Left cardiac atrium (tissue), 4 donors: Measurements from ENCODE around the gene PRAF2. TPM values are rescaled to one million over a fixed set of nuclear protein-coding genes. Genes with fewer than 3 reads are reported as not detected.
A peak's percentile ranks its signal among the peaks of the same experiment; 100 is the strongest.

Experiments
- ATAC-seq, 2 donors: fragments of 200-7000 bp; cut with Tn5 transposase; one replicate each; pipeline ENCODE4 v1.9.1; 2020; ENCODE audit warnings: mild to moderate bottlenecking in 2 of 2, moderate library complexity in 2 of 2
- DNase-seq: peaks from one replicate; pipeline ENCODE4 v3.0.0-alpha.2; 2020
- intact Hi-C, 2 donors: fragments of 100-400 bp; cut with DNase I; formaldehyde crosslinking; loops; one replicate each; pipeline versions ENCODE4 v1.14.1 to v1.15.1; 2022 to 2023
- total RNA-seq, 2 donors: library from RNA; stranded (reverse); fragmentation: NEBNext Ultra II Directional; extraction: Animal tissue kit (Norgen Biotek cat#: 25700); gene quantifications; one replicate each; pipeline ENCODE4 v1.2.1, GENCODE V29; 2021
- donor health status: DM: no; HTN: yes; CAD: no.
- donor health status: DM: no; HTN: yes; CAD: no; lungs with severe emphysema.
- donor health status: DM: yes; HTN: yes; CAD: no.
- donor health status: Dilated cardiomyopathy.

The PRAF2 gene
- total RNA-seq, 2 donors from 2014 or later = 15.6 to 20.1 TPM

DNA sequence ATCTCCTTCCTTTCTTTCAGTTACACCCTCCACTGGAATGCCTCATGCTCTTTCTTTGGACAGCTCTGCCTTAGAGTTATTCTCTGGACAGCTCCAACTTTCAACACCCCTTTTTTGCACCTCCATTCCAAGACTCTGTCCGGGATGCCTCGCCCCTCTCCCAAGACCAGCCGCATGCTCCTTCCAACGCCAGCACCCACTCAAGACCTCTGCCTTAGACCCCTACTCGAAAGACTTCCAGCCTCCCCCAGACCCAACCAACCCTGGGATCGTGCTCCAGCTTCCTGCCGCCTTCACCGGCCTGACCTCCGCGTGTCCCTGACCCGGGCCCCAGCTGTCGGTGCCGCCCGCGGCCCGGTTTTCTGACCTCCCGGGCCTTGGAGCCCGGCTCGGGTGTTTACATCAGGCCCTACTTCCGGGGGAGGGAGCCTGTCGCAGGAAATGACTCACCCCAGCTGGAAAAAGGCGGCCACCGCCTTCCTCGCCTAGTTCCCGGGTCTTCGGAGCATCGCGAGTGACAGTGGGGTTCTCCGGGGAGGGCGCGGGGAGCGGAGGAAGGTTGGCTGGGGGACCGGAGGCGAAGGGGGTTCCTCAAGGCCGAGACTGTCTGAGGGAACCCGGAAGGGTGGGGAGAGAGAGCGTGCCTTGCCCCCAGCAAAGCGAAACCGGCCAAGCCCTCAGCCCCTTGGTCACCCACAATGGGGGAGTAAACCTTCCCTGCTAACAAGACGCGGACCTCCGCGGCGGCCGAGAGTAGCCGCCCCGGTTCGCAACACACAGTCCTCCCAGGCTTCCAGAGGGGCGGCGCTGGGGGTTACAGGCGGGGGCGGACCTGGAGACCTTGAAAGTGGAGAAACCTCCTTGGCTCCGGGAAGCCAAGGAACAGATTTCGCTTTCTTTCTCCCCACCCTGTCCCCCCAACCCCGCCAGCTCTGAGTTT, 6.0 kb upstream of the PRAF2 start, which contains the start of gene WDR45:
Gene WDR45, minus strand, starts transcription at position 399 of the 940 bp plus-strand sequence. CDS start 1,792 bp downstream, outside the sequence.
- intact Hi-C loops = no loop called here
- DNase-seq (peak; percentile 81), ATAC-seq (peak; percentile 91 to 93)

DNA sequence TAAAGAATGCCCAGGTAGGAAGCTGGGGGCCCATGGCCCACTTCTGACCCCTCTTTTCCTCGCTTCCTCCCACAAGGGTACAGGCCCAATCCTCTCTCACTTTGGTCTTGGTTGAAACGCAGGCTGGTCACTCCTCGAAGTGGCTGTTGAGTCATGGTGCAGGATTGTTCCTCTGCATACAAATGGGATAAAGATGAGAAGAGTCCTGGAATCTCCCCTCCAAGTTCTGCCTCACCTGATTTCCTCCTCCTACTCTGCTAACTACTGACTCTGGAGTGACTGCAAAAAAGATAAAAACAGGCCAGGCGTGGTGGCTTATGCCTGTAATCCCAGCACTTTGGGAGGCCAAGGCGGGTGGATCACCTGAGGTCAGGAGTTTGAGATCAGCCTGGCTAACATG, 4.1 kb upstream of the PRAF2 start:
- ATAC-seq (no peak), DNase-seq (no peak)
- intact Hi-C loops = no loop called here

DNA sequence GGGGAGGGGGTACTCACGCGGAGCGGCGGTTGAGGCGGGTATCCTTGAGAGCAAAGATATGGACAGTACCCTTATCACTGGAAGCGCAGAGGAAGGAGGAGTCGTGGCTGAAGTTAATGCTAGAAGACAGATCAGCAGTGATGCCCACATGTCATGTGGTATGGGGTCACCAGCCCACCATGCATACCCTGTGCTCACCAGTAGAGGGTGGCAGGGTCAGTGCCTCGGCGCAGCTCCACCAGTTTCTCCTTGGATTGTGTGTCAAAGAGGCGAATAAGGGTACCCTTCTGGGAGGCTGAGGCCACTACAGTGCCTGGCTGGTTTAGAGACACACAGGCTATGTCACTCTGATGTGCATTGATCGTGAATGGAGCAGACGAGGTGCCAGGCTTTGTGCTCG, 1.5 kb upstream of the PRAF2 start:
- intact Hi-C loops = no loop called here
- ATAC-seq (no peak), DNase-seq (no peak)

DNA sequence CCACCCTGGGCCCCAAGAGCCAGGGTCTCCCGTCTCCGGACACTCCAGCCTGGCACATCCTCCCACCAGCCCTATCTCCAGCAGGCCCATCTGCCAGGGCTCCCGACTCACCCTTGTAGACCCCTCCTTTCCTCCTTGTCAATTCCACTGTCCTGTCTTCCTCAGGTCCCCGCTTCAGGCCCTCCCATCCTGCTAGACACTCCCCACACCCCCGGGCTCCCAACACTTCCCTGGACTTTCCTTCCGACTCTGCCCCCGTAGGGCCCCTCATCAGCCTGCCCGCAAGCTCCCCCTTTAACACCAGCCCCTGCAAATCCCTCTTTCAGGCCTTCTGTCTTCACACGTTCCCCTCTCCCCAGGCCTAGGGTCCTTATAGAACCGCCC, 1.1 kb downstream of the PRAF2 start:
- intact Hi-C loops = no loop called here
- DNase-seq (no peak), ATAC-seq (peak in 1 of 2 donors; percentile 0)

DNA sequence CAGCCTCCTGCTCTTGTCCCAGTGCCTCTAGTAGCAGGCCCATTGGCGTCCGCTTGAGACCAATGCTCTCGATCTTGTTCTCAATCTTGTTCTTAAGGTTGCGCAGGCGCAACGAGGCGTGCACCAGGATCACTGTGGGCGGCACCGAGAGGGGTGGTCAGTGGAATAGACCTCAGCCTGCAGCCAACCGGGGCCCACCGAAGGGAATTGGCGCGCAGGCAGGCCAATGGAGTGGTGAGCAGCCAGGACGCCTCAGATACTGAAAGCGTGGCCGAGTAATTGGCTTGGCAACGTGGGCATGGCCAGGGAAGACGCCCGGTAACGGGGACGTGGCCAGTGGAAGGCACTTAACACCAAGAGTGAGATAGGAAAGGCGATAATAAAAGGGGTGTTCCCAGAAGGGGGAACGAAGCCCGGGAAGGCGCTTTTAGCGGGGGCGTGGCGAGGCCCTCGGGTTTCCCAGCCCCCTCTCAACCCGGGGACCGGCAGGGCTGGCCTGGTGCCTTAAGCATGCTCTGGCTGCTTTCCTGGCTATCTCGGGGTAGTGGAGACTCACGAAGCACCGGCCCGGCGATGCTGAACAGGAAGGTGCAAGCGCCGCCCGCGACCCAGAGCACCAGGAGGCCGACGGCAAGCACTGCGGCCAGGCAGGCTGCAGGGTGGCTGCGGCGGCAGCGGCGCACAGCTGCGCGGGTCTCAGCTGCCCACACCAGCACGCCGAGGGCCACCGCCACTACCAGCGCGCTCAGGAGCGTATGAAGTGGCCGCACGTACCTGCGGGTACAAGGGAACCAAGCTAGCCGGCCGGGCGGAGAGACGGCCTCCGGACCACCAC, 1.7 kb downstream of the PRAF2 start:
- DNase-seq (peak; percentile 90), ATAC-seq (peak; percentile 74 to 84)
- intact Hi-C loops = no loop called here

DNA sequence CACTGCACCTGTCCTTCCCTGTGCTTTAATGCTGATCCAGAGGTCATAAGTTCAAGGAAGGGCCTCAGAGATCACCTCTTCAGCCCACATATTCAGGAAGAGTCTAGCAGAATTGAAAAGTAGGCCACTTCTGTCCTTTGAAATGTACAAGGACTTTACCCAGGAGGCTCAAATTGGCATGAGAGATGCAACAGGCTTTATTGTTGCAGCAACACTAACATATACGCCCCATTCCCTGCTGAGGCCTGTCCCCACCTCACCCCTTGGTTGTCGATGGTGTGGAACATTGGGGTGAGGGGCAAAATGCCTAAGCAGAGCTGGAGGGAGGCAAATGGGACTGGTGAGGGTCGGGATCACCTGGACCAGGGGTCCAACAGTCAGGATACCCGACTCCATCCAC, 2.8 kb downstream of the PRAF2 start:
- ATAC-seq (no peak), DNase-seq (no peak)
- intact Hi-C loops = no loop called here

DNA sequence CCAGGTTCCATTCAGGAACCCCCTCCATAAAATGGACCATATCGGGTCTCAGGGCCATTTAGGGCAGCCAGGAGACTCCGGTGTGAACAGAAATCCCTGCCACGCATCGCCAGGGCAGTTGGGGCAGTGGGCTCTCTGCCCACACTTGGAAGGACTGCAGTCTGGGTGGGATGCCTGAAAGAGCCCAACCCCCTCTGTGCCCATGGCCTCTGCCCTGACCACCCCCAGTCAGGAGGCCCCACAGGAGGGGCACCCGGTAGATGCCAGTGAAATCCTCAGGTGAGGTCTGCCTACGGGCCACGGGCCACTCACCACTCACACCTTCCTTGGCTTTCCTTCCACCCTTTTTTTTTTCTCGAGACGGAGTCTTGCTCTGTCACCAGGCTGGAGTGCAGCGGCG, 4.8 kb downstream of the PRAF2 start:
- ATAC-seq = no peak
- DNase-seq = no peak
- intact Hi-C loops = no loop called here

DNA sequence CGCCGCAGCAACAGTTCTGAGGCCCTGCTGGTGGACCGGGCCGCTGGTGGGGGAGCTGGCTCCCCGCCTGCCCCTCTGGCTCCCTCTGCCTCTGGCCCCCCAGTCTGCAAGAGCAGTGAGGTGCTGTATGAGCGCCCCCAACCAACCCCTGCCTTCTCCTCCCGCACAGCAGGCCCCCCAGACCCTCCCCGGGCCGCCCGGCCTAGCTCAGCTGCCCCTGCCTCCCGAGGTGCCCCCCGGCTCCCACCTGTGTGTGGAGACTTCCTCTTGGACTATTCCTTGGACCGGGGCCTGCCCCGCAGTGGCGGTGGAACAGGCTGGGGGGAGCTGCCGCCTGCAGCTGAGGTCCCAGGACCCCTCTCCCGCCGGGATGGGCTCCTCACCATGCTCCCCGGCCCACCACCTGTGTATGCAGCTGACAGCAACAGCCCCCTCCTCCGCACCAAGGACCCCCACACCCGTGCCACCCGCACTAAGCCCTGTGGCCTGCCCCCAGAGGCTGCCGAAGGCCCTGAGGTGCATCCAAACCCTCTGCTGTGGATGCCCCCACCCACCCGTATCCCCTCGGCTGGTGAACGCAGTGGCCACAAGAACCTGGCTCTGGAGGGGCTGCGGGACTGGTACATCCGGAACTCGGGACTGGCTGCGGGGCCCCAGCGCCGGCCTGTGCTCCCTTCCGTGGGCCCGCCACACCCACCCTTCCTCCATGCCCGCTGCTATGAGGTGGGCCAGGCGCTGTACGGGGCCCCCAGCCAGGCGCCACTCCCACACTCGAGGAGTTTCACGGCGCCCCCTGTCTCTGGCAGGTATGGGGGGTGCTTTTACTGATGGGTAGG, 6.3 kb downstream of the PRAF2 start:
- ATAC-seq (no peak), DNase-seq (no peak)
- intact Hi-C loops = no loop called here

DNA sequence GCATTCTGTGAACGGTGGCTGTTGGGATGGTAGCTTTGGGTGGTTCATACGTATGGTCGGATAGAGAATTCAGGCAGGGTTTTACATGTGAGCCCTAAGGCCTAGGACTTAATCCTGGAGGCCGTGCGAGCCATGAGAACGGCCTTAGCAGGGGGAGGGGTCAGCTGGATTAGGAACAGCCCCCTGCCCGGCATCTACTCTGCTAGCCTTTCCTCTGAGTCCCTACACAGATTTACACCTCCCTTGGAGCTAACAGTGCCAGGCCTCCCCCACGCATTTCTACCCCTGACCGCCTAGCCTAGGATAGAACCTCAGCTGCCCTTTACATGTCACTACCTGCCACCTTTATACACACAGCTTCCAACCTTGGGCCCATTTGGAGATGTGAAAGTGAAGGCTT, 7.1 kb downstream of the PRAF2 start:
- intact Hi-C loops = no loop called here
- ATAC-seq = no peak
- DNase-seq = no peak

DNA sequence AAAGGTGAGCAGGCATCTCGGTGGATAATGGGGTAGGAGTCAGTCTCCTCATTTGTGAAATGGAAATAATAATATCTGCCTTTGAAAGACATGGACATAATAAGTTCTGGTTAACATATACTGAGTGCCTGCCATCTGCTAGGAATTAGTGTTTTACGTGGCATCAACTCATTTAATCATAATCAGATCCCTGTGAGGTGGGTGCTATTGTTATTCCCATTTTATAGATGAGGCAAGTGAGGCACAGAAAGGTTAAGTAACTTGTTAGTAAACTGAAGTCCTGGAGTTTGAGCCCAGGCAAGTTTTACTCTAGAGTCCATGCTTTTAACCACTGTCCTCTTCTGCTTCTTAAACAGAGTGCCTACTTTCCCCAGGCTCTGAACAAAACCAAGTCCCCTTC, 7.5 kb downstream of the PRAF2 start:
- DNase-seq (no peak), ATAC-seq (no peak)
- intact Hi-C loops = no loop called here

DNA sequence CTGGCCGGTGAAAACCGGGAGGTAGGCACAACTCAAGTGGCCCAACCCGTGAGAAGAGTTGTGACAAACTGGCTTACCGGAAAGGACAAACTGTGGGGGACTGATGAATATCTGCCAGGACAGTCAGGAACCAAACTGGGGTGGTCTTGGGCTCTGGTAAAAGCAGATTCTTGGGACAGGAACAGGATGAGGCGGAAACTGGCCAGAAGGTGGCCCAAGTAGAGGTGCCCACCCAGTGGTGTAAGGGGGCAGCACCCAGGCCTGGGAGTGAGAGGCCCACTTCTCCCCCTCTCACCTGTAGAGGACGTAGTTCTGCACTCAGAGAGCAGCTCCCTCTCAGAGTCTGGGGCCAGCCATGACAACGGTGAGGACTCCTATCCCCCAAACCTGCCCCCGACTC, 9.1 kb downstream of the PRAF2 start:
- no peak for ATAC-seq
- intact Hi-C loops = no loop called here
- DNase-seq = no peak

DNA sequence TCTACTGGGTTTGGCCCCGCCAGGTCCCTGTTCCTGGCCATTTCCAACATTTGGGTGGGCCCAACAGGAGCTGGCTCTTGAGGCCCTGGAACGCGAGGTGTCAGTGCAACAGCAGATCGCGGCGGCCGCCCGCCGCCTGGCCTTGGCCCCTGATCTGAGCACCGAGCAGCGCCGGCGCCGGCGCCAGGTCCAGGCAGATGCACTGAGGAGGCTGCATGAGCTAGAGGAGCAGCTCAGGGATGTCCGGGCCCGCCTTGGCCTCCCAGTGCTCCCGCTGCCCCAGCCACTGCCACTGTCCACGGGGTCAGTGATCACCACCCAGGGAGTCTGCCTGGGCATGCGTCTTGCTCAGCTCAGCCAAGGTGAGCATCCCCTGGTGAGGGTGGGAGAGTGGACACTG, 9.5 kb downstream of the PRAF2 start:
- intact Hi-C loops = no loop called here
- DNase-seq (no peak), ATAC-seq (no peak)

DNA sequence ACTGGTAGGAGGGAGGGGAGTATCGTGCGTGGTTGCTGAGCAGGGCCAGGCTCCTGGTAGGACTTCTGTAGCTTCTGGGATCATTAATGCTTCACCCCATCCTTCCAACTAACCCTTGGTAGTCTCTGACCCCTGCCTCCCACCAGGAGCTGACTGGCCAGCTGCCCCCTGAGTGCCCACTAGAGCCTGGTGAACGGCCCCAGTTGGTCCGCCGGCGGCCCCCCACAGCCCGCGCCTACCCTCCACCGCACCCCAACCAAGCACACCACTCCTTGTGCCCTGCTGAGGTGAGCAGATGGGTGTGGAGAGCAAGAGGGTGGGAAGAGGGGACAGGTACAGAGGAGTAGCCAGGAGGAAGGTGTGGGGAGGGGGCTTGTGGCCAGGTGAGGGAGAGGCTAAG, 10.1 kb downstream of the PRAF2 start:
- no peak for ATAC-seq
- intact Hi-C loops = no loop called here
- no peak for DNase-seq

DNA sequence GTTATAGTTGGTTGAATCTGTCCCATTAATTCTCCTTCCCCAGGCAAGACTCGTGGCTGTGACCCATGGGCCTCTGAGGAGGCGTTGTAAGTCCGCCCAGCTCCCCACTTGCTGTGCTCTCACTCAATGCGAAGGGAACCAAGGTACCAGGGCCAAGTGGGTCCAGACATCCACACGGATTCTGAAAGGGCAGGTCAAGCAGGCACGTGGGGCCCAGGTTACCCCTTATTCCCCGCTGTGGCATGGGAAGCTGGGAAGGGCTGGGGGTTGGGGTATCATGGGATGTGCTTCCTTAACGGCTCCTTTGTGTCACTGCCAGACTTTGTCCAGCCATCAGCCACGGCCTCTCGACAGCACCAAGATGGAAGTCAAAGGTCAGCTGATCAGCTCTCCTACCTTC, 11.9 kb downstream of the PRAF2 start:
- DNase-seq (no peak), ATAC-seq (no peak)
- intact Hi-C loops = no loop called here

DNA sequence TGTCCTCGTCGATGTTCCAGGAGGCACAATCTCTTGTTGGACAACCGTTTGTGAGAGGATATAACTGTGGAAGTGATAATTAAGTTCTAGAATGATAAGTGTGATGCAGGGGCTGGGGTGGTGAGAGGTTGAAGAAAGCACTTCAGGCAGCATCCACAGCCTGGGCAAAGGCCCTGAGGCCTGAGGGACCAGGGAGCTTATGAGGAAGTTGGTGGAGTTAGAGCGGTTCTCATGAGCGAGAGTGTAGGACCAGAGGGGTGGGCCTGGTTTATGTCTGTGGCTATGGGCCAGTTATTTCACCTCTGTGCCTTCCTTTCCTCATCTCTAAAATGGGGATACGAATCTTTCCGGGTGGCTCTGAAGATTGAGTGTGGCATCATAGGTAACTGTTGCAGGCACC, 12.3 kb downstream of the PRAF2 start:
- DNase-seq (no peak), ATAC-seq (no peak)
- intact Hi-C loops = no loop called here

DNA sequence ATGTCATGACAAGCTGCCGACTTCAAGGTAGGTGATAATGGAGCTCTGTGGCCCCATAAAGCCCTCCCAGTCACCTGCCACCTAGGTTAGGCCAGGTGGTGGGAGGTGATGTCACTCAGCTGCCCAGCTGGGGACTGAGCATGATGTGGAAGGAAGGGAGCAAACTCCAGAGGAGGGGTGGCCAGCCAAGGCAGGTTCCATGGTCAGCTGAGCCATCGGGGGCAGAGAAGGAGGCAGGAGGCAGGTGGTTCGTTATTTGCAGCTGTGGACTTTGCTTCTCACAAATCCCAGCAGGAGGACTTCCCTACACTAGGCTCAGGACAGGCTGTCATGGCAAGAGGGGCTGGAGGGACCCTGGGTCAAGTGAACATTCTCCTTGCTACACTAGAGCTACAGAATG, 12.9 kb downstream of the PRAF2 start:
- ATAC-seq = no peak
- intact Hi-C loops = no loop called here
- no peak for DNase-seq

DNA sequence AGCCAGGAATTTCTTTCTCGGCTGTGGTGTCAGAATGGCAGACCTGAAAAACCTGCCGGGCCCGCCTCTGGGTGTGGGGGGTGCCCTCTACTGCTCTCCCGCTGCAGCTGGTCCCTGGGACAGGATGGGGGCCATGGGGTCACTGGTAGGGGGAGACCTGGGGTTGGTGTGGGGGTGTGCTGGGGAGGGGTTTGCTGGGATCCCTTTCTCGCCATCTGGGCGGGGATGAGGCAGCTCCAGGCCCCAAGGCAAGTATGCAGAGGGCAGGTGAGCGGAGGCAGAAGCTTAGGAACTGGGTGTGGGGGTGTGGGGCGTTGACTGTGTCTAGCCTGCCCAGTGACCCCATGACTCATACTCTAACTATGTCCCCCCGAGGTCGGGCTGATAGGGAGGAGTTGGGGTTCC, 14.1 kb downstream of the PRAF2 start:
- peak in 1 of 2 donors; percentile 41 for ATAC-seq
- no peak for DNase-seq
- intact Hi-C loops = no loop called here

DNA sequence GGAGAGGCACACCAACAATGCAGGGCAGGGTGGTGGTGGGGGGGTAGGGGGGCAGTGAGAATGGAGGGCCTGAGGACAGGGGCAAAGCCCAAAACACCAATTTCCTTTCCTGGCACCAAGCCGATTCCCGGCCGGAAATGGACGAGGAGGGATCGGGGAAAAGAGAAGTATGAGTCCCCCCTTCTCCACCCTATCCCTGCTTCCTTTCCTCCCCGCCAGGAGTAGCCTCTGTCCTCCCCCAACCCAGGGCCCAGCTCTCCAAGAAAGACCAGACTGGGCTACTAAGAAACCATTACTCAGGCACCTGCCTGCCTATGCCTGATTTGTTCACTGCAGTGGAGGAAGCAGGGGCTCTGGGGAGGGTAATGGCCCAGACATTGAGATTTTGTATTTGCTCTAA, 14.6 kb downstream of the PRAF2 start:
- peak in 1 of 2 donors; percentile 48 for ATAC-seq
- intact Hi-C loops = no loop called here
- DNase-seq = no peak

DNA sequence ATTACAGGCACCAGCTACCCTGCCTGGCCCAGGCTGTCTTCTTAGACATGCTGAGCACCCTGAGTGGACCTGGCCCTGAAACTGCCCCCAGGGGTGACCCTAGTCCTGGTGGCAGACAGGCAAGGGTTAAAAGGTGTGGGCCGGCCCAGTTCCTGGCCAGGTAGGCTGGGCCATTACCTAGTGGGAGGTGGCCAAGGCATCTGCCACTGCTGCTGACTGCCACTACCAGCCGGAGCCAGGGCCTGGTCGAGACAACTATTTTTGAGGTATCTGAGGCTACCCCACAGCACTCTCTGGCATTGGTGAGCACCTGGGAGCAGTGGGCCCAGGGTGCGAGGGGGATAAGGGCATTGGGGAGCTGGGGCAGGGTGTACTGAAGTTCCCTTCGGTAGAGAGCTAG, 15.0 kb downstream of the PRAF2 start, which contains the start of gene CCDC120:
Gene CCDC120, plus strand, starts transcription at position 206 of the 400 bp plus-strand sequence. CDS start 3,043 bp downstream, outside the sequence.
- intact Hi-C loops = no loop called here
- ATAC-seq = peak in 1 of 2 donors; percentile 60
- DNase-seq = no peak
